AG10803 (cell line): ENCODE measurements around the gene C19orf25.
A peak's percentile ranks its signal among the peaks of the same experiment; 100 is the strongest.

Experiments used
- DNase-seq: peaks from one replicate; pipeline ENCODE4 v3.0.0; 2010; ENCODE audit warnings: low read depth
- H3K4me3 ChIP-seq: 2 replicates; pipeline ENCODE4 v1.5.1; 2011; ENCODE audit warnings: mild to moderate bottlenecking, low read length, control low read depth
- TF ChIP-seq, protein P1 (sequence below): conservative IDR thresholded peaks from 2 replicates; pipeline ENCODE4 v1.5.1; 2011; ENCODE audit warnings: mild to moderate bottlenecking, low read length, control low read depth, inconsistent platforms

Gene C19orf25

GRCh38 chr19:1494115-1494815 is 15.2 kb upstream of the C19orf25 start:
- no peak for DNase-seq
- no peak overlapping the region for H3K4me3 ChIP-seq
- TF ChIP-seq, protein P1, sequence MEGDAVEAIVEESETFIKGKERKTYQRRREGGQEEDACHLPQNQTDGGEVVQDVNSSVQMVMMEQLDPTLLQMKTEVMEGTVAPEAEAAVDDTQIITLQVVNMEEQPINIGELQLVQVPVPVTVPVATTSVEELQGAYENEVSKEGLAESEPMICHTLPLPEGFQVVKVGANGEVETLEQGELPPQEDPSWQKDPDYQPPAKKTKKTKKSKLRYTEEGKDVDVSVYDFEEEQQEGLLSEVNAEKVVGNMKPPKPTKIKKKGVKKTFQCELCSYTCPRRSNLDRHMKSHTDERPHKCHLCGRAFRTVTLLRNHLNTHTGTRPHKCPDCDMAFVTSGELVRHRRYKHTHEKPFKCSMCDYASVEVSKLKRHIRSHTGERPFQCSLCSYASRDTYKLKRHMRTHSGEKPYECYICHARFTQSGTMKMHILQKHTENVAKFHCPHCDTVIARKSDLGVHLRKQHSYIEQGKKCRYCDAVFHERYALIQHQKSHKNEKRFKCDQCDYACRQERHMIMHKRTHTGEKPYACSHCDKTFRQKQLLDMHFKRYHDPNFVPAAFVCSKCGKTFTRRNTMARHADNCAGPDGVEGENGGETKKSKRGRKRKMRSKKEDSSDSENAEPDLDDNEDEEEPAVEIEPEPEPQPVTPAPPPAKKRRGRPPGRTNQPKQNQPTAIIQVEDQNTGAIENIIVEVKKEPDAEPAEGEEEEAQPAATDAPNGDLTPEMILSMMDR = no peak

DNA sequence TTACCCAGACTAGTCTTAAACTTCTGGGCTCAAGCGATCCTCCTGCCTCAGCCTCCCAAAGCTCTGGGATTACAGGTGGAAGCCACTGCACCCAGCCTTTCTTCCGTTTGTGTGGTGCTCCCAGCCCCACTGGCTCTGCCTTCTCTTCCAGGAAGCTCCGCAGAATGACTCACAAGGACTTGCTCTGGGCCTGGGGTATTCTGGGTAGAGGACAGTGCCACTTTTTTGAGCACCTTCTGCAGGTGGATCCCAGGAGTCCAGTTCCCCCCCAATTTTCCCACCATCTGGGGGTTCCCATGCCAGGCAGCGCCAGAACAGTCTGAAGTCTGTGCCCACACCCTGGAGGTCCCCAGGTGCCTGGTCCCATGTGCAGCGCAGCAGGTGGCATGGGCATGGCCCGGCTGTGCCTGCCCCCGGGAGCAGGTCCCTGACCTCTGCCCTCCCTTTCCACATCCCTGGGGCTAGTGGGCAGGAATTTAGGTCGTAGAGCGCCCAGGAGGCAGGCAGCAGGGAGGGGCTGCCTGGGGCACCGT is 13.5 kb upstream of the C19orf25 start:
- H3K4me3 ChIP-seq = no peak overlapping the region
- TF ChIP-seq, protein P1 = no peak
- no peak for DNase-seq

GRCh38 chr19:1491849-1492170 is 12.8 kb upstream of the C19orf25 start:
- TF ChIP-seq, protein P1 = no peak
- no peak overlapping the region for H3K4me3 ChIP-seq
- DNase-seq = no peak

DNA sequence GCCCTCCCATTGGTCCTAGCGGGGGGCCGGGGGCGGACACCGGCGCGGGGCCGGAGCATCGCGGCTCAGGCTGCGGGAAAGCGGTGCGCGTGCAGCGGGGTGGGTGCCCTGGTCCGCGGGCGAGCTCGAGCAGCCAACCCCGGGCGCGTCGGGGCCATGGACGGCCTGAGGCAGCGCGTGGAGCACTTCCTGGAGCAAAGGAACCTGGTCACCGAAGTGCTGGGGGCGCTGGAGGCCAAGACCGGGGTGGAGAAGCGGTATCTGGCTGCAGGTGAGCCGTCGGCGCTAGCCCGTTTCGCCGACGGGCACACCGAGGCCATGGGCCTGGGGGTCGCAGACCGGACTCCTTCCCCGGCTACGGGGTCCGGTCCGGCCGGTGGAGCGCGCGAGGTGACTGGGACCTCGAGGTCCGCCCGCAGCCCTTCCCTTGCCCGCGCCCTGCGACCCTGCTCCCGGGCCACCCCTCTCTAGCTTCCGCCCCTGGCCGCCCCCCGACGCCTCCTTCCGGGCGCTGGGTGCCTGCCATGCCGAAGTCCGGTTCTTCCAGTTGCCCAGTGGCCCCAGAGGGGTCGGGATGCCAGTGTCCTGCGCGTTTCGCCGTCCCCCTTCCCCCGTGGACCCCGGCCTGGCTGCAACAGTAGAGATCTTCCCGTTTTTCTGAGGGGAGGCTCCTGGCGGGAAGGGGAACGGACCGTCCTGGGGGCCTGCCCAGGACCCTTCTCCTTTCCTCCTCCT is 12.3 kb upstream of the C19orf25 start, which contains the start of gene REEP6:
REEP6 (plus strand) TSS at position 68 of the 735 bp plus-strand sequence; CDS start at position 157, 89 bp downstream.
- H3K4me3 ChIP-seq = peak within 1 kb of the TSS; percentile 74

DNA sequence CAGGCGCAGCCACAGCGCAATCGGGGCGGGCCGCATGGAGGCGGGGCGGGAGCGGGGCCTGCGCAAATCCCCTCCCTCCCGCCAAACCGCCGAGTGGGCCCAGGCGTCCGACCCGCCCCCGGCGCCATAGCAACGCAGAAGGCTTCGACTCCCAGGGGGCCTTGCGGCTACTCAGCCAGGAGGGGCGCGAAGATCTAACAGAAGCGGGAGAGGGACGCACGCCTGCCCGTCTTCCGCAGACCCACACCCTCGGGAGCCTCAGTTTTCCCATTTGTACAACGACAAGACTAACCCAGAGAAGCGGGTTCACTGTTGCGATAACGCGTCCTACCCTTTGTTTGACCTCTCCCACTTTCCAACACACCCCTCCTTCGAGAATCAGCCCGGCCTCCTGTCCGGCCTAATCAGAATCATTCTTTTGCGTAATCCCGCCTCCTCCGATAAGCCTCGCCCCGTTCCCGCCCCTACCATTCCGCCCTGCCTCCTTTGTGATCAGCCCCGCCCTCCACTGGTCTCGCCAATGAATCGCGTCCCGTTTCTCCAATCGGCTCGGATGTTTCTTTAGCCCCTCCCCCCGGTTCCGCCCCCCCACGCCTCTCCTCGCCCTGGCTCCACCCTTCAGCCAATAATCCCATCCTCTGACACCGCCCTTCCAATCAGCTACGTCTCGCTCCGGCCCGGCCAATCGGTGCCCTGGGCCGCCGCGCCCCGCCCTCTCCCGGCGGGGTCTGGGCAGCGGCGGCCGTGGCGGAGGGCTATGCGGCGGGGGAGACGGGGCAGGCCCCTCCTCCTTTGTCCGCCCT is 11.5 kb upstream of the C19orf25 start, which contains the start of gene PCSK4:
PCSK4 (minus strand) TSS at position 40 of the 803 bp plus-strand sequence; CDS start at position 36, 4 bp downstream.
- H3K4me3 ChIP-seq = peak within 1 kb of the TSS; percentile 74
- peak; percentile 98 for DNase-seq
- TF ChIP-seq, protein P1 = no peak

More for the DNA sequence above, 12.3 kb upstream of the C19orf25 start, which contains the start of gene REEP6:
- TF ChIP-seq, protein P1 = no peak
- no peak for DNase-seq

- TF ChIP-seq, protein P1 = no peak
- no peak for DNase-seq
- peak overlapping the region; percentile 74 for H3K4me3 ChIP-seq
Measured at GRCh38 chr19:1489463-1490310, 10.7 kb upstream of the C19orf25 start.
